Heart left ventricle (tissue), 16 donors: ENCODE measurements around the gene AHNAK2. TPM values are rescaled to one million over a fixed set of nuclear protein-coding genes. Genes with fewer than 3 reads are reported as not detected.

Experiments
- ATAC-seq, 4 donors: fragments of 200-7000 bp; cut with Tn5 transposase; one replicate each; pipeline ENCODE4 v1.9.1; 2020 to 2022; ENCODE audit warnings: moderate library complexity in 4 of 4, mild to moderate bottlenecking in 3 of 4, moderate number of reproducible peaks in 1 of 4
- DNase-seq, 5 donors: peaks; one replicate each; pipeline ENCODE4 v3.0.0-alpha.2; 2020
- H3K27ac ChIP-seq, 12 donors: fragments of 200-600 bp; sonication (generic) in 4 of 12; one replicate each; pipeline versions ENCODE4 v1.5.0 to v1.8.0; 2016 to 2022; ENCODE audit warnings: mild to moderate bottlenecking in 2 of 12
- H3K27me3 ChIP-seq, 9 donors: fragments of 200-600 bp; sonication (generic) in 2 of 9; one replicate each; pipeline versions ENCODE4 v1.5.1 to v1.8.0; 2016 to 2022; ENCODE audit warnings: mild to moderate bottlenecking in 3 of 9
- H3K36me3 ChIP-seq, 9 donors: fragments of 200-600 bp; sonication (generic) in 2 of 9; one replicate each; pipeline versions ENCODE4 v1.5.0 to v1.8.0; 2018 to 2022; ENCODE audit warnings: mild to moderate bottlenecking in 2 of 9
- H3K4me1 ChIP-seq, 12 donors: fragments of 200-600 bp; sonication (generic) in 4 of 12; one replicate each; pipeline versions ENCODE4 v1.5.0 to v1.8.0; 2016 to 2022; ENCODE audit warnings: mild to moderate bottlenecking in 3 of 12
- H3K4me3 ChIP-seq, 12 donors: fragments of 200-600 bp; sonication (generic) in 4 of 12; one replicate each; pipeline versions ENCODE4 v1.5.0 to v1.8.0; 2017 to 2022; ENCODE audit warnings: mild to moderate bottlenecking in 9 of 12, moderate library complexity in 4 of 12
- H3K9me3 ChIP-seq, 12 donors: fragments of 200-600 bp; sonication (generic) in 4 of 12; one replicate each; pipeline versions ENCODE4 v1.5.0 to v1.8.0; 2016 to 2022; ENCODE audit warnings: mild to moderate bottlenecking in 1 of 12
- CTCF ChIP-seq, 12 donors: fragments of 200-600 bp; sonication (generic) in 4 of 12; IDR thresholded peaks; one replicate each; pipeline versions ENCODE4 v1.5.0 to v1.8.0; 2018 to 2022; ENCODE audit warnings: antibody characterized with exemption in 12 of 12, mild to moderate bottlenecking in 5 of 12
- POLR2A ChIP-seq, 2 donors: fragments of 450-650 bp; IDR thresholded peaks; one replicate each; pipeline ENCODE4 v1.6.1; 2017; ENCODE audit warnings: antibody characterized with exemption in 2 of 2, mild to moderate bottlenecking in 2 of 2, moderate library complexity in 2 of 2
- WGBS, 4 donors: extraction: QIAGEN DNeasy Blood & Tissue Kit in 2 of 4; methylation state at CpG; one replicate each; pipeline versions ENCODE4 v1.1.5 to v1.1.7; 2013 to 2018; 5-methylcytosine and 5-hydroxymethylcytosine counted together
- intact Hi-C, 10 donors: fragments of 100-400 bp; cut with DNase I; formaldehyde crosslinking; loops; one replicate each; pipeline versions ENCODE4 v1.11.1 to v1.14.2; 2022
- polyA plus RNA-seq, 2 donors: library from polyadenylated mRNA; stranded (reverse); fragments of 200-250 nt; gene quantifications; one replicate each; pipeline ENCODE4 v1.2.3, GENCODE V29; 2013
- total RNA-seq, 9 donors: library from RNA; depleted of rRNA in 2 of 9; stranded (reverse); fragments of >200 nt in 2 of 9; fragmentation: NEBNext Ultra II Directional in 3 of 9; extraction: Animal tissue kit (Norgen Biotek cat#: 25700) in 3 of 9; gene quantifications; one replicate each; pipeline versions ENCODE4 v1.1.0 to v1.2.4, GENCODE V29; 2016 to 2023
- donor health status: ischemic (EF 13 %, LVEDD 7.1; RV severe dilation, severe dysfunction).
- donor health status: healthy with polysubstance abuse.
- donor health status: DM: no; HTN: yes; CAD: no.
- donor health status: DM: no; HTN: no; CAD: no.
- donor health status: ischemic (EF 25% LVEDD 6.9; RV normal size, moderate dysfunction).
- donor health status: ischemic (EF 25% LVEDD 5.7; RV mildly dilated, moderate dysfunction).
- donor health status: healthy.
- donor health status: DM: yes; HTN: yes; CAD: no.
- donor health status: ischemic (EF 35%, LVEDD 5.7; RV mildly dilated, moderate dysfunction).
- donor health status: nonischemic (EF 11% LVEDD 7.7; RV severe dilation, severe dysfunction).
- donor health status: DM: yes; HTN: yes; CAD: no.
- donor health status: PGD.
- donor health status: ischemic (EF 29% LVEDD 5.4; RV normal size, mild dysfunction).
- donor health status: nonischemic (EF 23%, LVEDD 6.1; RV moderate dilation, normal function).

AHNAK2 gene
- total and polyA plus RNA-seq, 11 donors: 1.5 to 22.3 (median 2.9) TPM

- ATAC-seq (no peak), DNase-seq (peak in 2 of 5 donors; percentile 36 to 55)
- intact Hi-C loops: loop anchor here in 1 of 10 donors (10.0 kb wide), 1 partner anchor 232 kb away; no protein-coding TSS in a partner anchor
- Histone ChIP-seq H3K27ac (peak overlapping the region in 11 of 12 donors; percentile 43 to 94 (median 75)), H3K27me3 (peaks cover 0 to 18% (median 0%) of the 10 kb centered on the region in 9 donors), H3K4me3 (no peak overlapping the region), H3K36me3 (no peaks in the 10 kb centered on the region), H3K4me1 (peaks cover 12 to 83% (median 53%) of the 10 kb centered on the region in 12 donors), H3K9me3 (no peaks in the 10 kb centered on the region)
- no peak for TF ChIP-seq CTCF (IDR thresholded peaks at IDR 0.05)
- TF ChIP-seq POLR2A (IDR thresholded peaks at IDR 0.05): no peak
- WGBS, 4 donors: 87 to 89% (median 88%) methylated on average over 15 to 28 of the region's 28 CpGs
Observed at GRCh38 chr14:104972301-104973134, 5.7 kb downstream of the AHNAK2 start.

GRCh38 chr14:104971447-104972240, 6.5 kb downstream of the AHNAK2 start:
- Histone ChIP-seq H3K27me3 (peaks cover 0 to 15% (median 0%) of the 10 kb centered on the region in 9 donors), H3K4me1 (peaks cover 12 to 83% (median 54%) of the 10 kb centered on the region in 12 donors), H3K4me3 (no peak overlapping the region), H3K27ac (peak overlapping the region in 4 of 12 donors; percentile 45 to 94 (median 62)), H3K36me3 (no peaks in the 10 kb centered on the region), H3K9me3 (no peaks in the 10 kb centered on the region)
- 96 to 97% (median 97%) methylated on average over 11 to 12 of the region's 12 CpGs for WGBS, 4 donors
- intact Hi-C loops: loop anchor here in 1 of 10 donors (10.0 kb wide), 1 partner anchor 233 kb away; no protein-coding TSS in a partner anchor
- ATAC-seq (no peak), DNase-seq (peak in 3 of 5 donors; percentile 27 to 57 (median 28))
- no peak for TF ChIP-seq CTCF (IDR thresholded peaks at IDR 0.05)
- TF ChIP-seq POLR2A (IDR thresholded peaks at IDR 0.05): no peak

- H3K4me3 ChIP-seq: peak overlapping the region in 6 of 12 donors; percentile 13 to 44 (median 26)
- H3K9me3 ChIP-seq: no peaks in the 10 kb centered on the region
- H3K4me1 ChIP-seq: peaks cover 9 to 72% (median 47%) of the 10 kb centered on the region in 12 donors
- H3K27ac ChIP-seq: peak overlapping the region in 7 of 12 donors; percentile 18 to 94 (median 64)
- TF ChIP-seq POLR2A (IDR thresholded peaks at IDR 0.05) (no peak), CTCF (IDR thresholded peaks at IDR 0.05) (no peak)
- intact Hi-C loops: loop anchor here in 1 of 10 donors (10.0 kb wide), 1 partner anchor 234 kb away; no protein-coding TSS in a partner anchor
- no peaks in the 10 kb centered on the region for H3K36me3 ChIP-seq
- DNase-seq (peak in 4 of 5 donors; percentile 61 to 79 (median 65)), ATAC-seq (peak in 3 of 4 donors; percentile 37 to 43 (median 38))
- H3K27me3 ChIP-seq: peaks cover 0 to 14% (median 0%) of the 10 kb centered on the region in 9 donors
- WGBS, 4 donors: 71 to 81% (median 77%) methylated on average over 13 to 19 of the region's 19 CpGs
Observed at GRCh38 chr14:104970231-104971068, 7.7 kb downstream of the AHNAK2 start.
